ENCODE results near the gene RNF213.

Gene RNF213

GRCh38 chr17:80356231-80356856, 95.7 kb downstream of the RNF213 start:
- H3K27ac ChIP-seq: no peak overlapping the region
- no peak overlapping the region for H3K4me3 ChIP-seq

- no peak overlapping the region for H3K27ac ChIP-seq
- H3K4me3 ChIP-seq: no peak overlapping the region
Observed at GRCh38 chr17:80358131-80358530, 97.5 kb downstream of the RNF213 start.

GRCh38 chr17:80358861-80359260, 98.2 kb downstream of the RNF213 start:
- H3K4me3 ChIP-seq: no peak overlapping the region

GRCh38 chr17:80359422-80360110, 98.9 kb downstream of the RNF213 start:
- no peak overlapping the region for H3K27ac ChIP-seq

More at GRCh38 chr17:80358861-80359260, 98.2 kb downstream of the RNF213 start:
- H3K27ac ChIP-seq: no peak overlapping the region

GRCh38 chr17:80360396-80360795, 99.7 kb downstream of the RNF213 start:
- Histone ChIP-seq H3K27ac (no peak overlapping the region), H3K4me3 (no peak overlapping the region)

More at GRCh38 chr17:80359422-80360110, 98.9 kb downstream of the RNF213 start:
- H3K4me3 ChIP-seq: no peak overlapping the region

- no peak overlapping the region for H3K27ac ChIP-seq
Observed at GRCh38 chr17:80361495-80362220, 101.0 kb downstream of the RNF213 start.

GRCh38 chr17:80362428-80363119, 101.9 kb downstream of the RNF213 start:
- H3K4me3 ChIP-seq: no peak overlapping the region
- H3K27ac ChIP-seq: no peak overlapping the region

More at GRCh38 chr17:80361495-80362220, 101.0 kb downstream of the RNF213 start:
- H3K4me3 ChIP-seq: no peak overlapping the region

GRCh38 chr17:80363120-80363515, 102.5 kb downstream of the RNF213 start:
- Histone ChIP-seq H3K4me3 (no peak overlapping the region), H3K27ac (no peak overlapping the region)

GRCh38 chr17:80363518-80364090, 103.0 kb downstream of the RNF213 start:
- H3K4me3 ChIP-seq: no peak overlapping the region
- H3K27ac ChIP-seq: no peak overlapping the region

- peak overlapping the region in 1 of 21 experiments; percentile 46 for H3K27ac ChIP-seq
- H3K4me3 ChIP-seq: no peak overlapping the region
Observed at GRCh38 chr17:80364091-80364691, 103.5 kb downstream of the RNF213 start.

GRCh38 chr17:80365001-80365965, 104.6 kb downstream of the RNF213 start:
- Histone ChIP-seq H3K4me3 (no peak overlapping the region), H3K27ac (peak overlapping the region in 2 of 21 experiments; percentile 3 to 46)

- H3K27ac ChIP-seq: no peak overlapping the region
- H3K4me3 ChIP-seq: no peak overlapping the region
Observed at GRCh38 chr17:80365983-80366382, 105.3 kb downstream of the RNF213 start.

GRCh38 chr17:80367503-80367902, 106.9 kb downstream of the RNF213 start:
- Histone ChIP-seq H3K27ac (no peak overlapping the region), H3K4me3 (no peak overlapping the region)

- H3K4me3 ChIP-seq: no peak overlapping the region
- no peak overlapping the region for H3K27ac ChIP-seq
Observed at GRCh38 chr17:80371196-80371595, 110.5 kb downstream of the RNF213 start.

- Histone ChIP-seq H3K4me3 (no peak overlapping the region), H3K27ac (no peak overlapping the region)
Observed at GRCh38 chr17:80372456-80372855, 111.8 kb downstream of the RNF213 start.

- Histone ChIP-seq H3K27ac (no peak overlapping the region), H3K4me3 (no peak overlapping the region)
Observed at GRCh38 chr17:80372922-80373570, 112.4 kb downstream of the RNF213 start.

GRCh38 chr17:80374039-80374731, 113.5 kb downstream of the RNF213 start:
- Histone ChIP-seq H3K27ac (no peak overlapping the region), H3K4me3 (no peak overlapping the region)

All from skin epidermis (tissue), 12 donors.